GM12878 (cell line): ENCODE data around the gene MLLT3.

ENCODE experiments used
- CTCF ChIP-seq, 3 experiments: IDR thresholded peaks in 2 of 3; conservative IDR thresholded peaks in 1 of 3; 2 replicates each; pipeline ENCODE4 v1.5.1; 2011; ENCODE audit warnings: low read depth in 3 of 3, low read length in 3 of 3, mild to moderate bottlenecking in 3 of 3, control low read depth in 2 of 3, moderate library complexity in 2 of 3, inconsistent platforms in 1 of 3, mixed read lengths in 1 of 3; ENCODE audit not compliant: control insufficient read depth in 2 of 3, insufficient read depth in 1 of 3; ENCODE audit errors: extremely low read depth in 1 of 3
- EP300 ChIP-seq, 2 experiments: fragments of 150-350 bp in 1 of 2; IDR thresholded peaks; 2 replicates each; pipeline ENCODE4 v1.6.1; 2011 to 2012; ENCODE audit warnings: low read depth in 2 of 2, low read length in 2 of 2, borderline replicate concordance in 1 of 2, improper control_type of control experiment in 1 of 2, inconsistent platforms in 1 of 2; ENCODE audit not compliant: control insufficient read depth in 1 of 2
- EZH2 ChIP-seq: IDR thresholded peaks from 2 replicates; pipeline ENCODE4 v1.6.1; 2012; ENCODE audit warnings: low read depth, mild to moderate bottlenecking, control low read depth, inconsistent platforms, low read length, borderline replicate concordance; ENCODE audit not compliant: control insufficient read depth
- JUNB ChIP-seq: IDR thresholded peaks from 2 replicates; pipeline ENCODE4 v1.6.1; 2016; ENCODE audit warnings: antibody characterized with exemption, mild to moderate bottlenecking
- MAX ChIP-seq: IDR thresholded peaks from 2 replicates; pipeline ENCODE4 v1.6.1; 2012; ENCODE audit warnings: low read depth, low read length, improper control_type of control experiment
- NFYA ChIP-seq: IDR thresholded peaks from 2 replicates; pipeline ENCODE4 v1.6.1; 2011; ENCODE audit warnings: low read depth, mild to moderate bottlenecking, low read length, improper control_type of control experiment, borderline replicate concordance
- POLR2AphosphoS5 ChIP-seq: IDR thresholded peaks from 2 replicates; pipeline ENCODE4 v1.6.1; 2011; ENCODE audit warnings: mild to moderate bottlenecking, low read length, inconsistent platforms
- RAD21 ChIP-seq: IDR thresholded peaks from 2 replicates; pipeline ENCODE4 v1.6.1; 2011; ENCODE audit warnings: mild to moderate bottlenecking, low read depth, low read length, moderate library complexity; ENCODE audit not compliant: insufficient read depth
- SIX5 ChIP-seq: IDR thresholded peaks from 2 replicates; pipeline ENCODE4 v1.6.1; 2011; ENCODE audit warnings: mild to moderate bottlenecking, low read depth, low read length, moderate library complexity; ENCODE audit not compliant: severe bottlenecking
- SMC3 ChIP-seq: IDR thresholded peaks from 2 replicates; pipeline ENCODE4 v1.6.1; 2011; ENCODE audit warnings: low read length, improper control_type of control experiment, borderline replicate concordance
- TCF3 ChIP-seq: IDR thresholded peaks from 2 replicates; pipeline ENCODE4 v1.6.1; 2012; ENCODE audit warnings: low read depth, mild to moderate bottlenecking, low read length, borderline replicate concordance; ENCODE audit not compliant: insufficient read depth

- no peak for TF ChIP-seq SMC3
- no peak for TF ChIP-seq MAX
- no peak for TF ChIP-seq EP300 (IDR thresholded peaks at IDR 0.05; ENCODE audit: borderline replicate concordance in 1 of 2, control insufficient read depth in 1 of 2, low read depth in 2 of 2, low read length in 2 of 2)
- no peak for TF ChIP-seq CTCF (IDR thresholded peaks at IDR 0.05 in 2 of 3, conservative IDR thresholded peaks at IDR 0.05 in 1 of 3; ENCODE audit: control insufficient read depth in 2 of 3, extremely low read depth in 1 of 3, insufficient read depth in 1 of 3, low read depth in 3 of 3, low read length in 3 of 3)
- TF ChIP-seq SIX5, result no peak
- no peak for TF ChIP-seq TCF3
- no peak for TF ChIP-seq RAD21
- no peak for TF ChIP-seq POLR2AphosphoS5
- no peak for TF ChIP-seq EZH2
- no peak for TF ChIP-seq NFYA
- TF ChIP-seq JUNB, result no peak
These were observed 21.0 kb downstream of the MLLT3 start for GRCh38 chr9:20601292-20601691.
